Progenitor cell of endocrine pancreas (in vitro differentiated cells): ENCODE data around the gene ZNF785. TPM values are rescaled to one million over a fixed set of nuclear protein-coding genes. Genes with fewer than 3 reads are reported as not detected.

Experiments
- DNase-seq: peaks from one replicate; pipeline ENCODE4 v3.0.0; 2021; ENCODE audit warnings: low spot score; ENCODE audit not compliant: unreplicated experiment
- H3K27ac Mint-ChIP-seq: 2 replicates; pipeline ENCODE4 v1.8.0; 2021; ENCODE audit warnings: mild to moderate bottlenecking, moderate library complexity, mixed read lengths
- H3K27me3 Mint-ChIP-seq: 2 replicates; pipeline ENCODE4 v1.8.0; 2021; ENCODE audit warnings: mixed read lengths
- H3K36me3 Mint-ChIP-seq: 2 replicates; pipeline ENCODE4 v1.8.0; 2022; ENCODE audit warnings: mixed read lengths; ENCODE audit not compliant: insufficient read depth
- H3K4me1 Mint-ChIP-seq: 2 replicates; pipeline ENCODE4 v1.8.0; 2021; ENCODE audit warnings: low read depth, mixed read lengths
- H3K4me3 Mint-ChIP-seq: 2 replicates; pipeline ENCODE4 v1.8.0; 2021; ENCODE audit warnings: low read depth, mild to moderate bottlenecking, moderate library complexity, mixed read lengths
- H3K9me3 Mint-ChIP-seq: 2 replicates; pipeline ENCODE4 v1.8.0; 2021; ENCODE audit warnings: low read depth, mixed read lengths
- total RNA-seq: library from RNA; stranded (reverse); gene quantifications from 2 replicates; pipeline ENCODE4 v1.2.1, GENCODE V29; 2021
- TF ChIP-seq, protein P1 (sequence below): fragments of 200-600 bp; sonication (generic); IDR thresholded peaks from one replicate; pipeline ENCODE4 v1.5.0; 2021; ENCODE audit warnings: antibody characterized with exemption, mild to moderate bottlenecking; ENCODE audit not compliant: unreplicated experiment

Gene ZNF785
- total RNA-seq, 1 donor from 2014 or later: 50.0 TPM

DNA sequence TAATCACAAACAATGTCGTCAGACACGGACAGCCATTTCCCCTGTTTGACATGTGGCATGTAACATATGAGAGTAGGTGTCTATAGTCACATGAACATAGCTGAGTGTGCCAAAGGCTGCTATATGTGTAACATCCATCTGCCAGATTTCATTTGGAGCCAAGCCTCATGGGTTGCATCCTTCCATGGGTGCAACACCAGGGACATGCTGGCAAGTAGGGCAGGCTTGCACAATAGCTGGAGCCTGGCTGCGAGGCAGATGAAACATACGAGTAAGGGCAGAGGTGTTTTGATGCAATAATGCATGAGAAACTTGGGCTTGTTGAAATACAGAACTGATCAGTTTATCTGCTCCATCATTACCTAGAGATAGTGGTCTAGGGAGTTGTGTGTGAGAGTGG, 33.7 kb upstream of the ZNF785 start:
- no peak for DNase-seq
- no peak overlapping the region for H3K27ac Mint-ChIP-seq
- TF ChIP-seq, protein P1, sequence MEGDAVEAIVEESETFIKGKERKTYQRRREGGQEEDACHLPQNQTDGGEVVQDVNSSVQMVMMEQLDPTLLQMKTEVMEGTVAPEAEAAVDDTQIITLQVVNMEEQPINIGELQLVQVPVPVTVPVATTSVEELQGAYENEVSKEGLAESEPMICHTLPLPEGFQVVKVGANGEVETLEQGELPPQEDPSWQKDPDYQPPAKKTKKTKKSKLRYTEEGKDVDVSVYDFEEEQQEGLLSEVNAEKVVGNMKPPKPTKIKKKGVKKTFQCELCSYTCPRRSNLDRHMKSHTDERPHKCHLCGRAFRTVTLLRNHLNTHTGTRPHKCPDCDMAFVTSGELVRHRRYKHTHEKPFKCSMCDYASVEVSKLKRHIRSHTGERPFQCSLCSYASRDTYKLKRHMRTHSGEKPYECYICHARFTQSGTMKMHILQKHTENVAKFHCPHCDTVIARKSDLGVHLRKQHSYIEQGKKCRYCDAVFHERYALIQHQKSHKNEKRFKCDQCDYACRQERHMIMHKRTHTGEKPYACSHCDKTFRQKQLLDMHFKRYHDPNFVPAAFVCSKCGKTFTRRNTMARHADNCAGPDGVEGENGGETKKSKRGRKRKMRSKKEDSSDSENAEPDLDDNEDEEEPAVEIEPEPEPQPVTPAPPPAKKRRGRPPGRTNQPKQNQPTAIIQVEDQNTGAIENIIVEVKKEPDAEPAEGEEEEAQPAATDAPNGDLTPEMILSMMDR: no peak
- peaks cover 2% of the 10 kb centered on the region for H3K27me3 Mint-ChIP-seq
- H3K9me3 Mint-ChIP-seq: peaks cover 3% of the 10 kb centered on the region
- no peak overlapping the region for H3K4me3 Mint-ChIP-seq
- peaks cover 19% of the 10 kb centered on the region for H3K4me1 Mint-ChIP-seq
- H3K36me3 Mint-ChIP-seq: no peaks in the 10 kb centered on the region

DNA sequence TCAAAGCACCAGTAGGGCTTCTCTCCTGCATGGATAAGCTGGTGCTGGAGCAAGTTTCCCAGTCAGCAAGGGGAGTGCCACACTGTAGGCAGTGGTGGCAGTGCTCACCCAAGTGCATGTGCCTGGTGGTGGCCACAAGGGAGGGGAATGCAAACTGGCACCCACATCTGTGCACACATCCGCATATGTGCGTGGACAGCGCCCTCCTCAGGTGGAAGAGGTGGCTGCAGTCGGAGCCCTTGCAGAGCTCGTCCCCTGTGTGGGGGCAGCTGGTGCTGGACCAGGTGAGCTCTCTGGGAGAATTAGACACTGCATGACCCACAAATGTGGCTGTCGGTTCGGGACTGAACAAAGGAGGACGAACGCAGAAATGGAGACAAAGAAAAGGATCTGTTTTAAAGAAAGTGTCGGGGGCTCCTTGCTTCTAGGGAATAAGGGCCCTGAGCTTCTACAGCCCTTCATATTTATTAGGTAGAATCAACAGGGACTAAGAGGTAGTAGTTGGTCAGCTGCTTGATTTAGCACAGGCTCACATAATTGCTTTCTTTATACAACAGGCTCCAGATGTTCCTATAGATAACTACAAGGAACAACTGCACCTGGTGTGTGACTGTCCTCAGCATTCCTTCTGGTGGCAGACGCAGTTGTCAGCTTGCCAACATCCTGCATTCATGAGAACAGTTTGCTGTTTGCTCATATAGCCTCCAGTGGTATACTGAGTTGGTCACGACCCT, 30.0 kb upstream of the ZNF785 start:
- Mint-ChIP-seq H3K27me3 (no peaks in the 10 kb centered on the region), H3K9me3 (peaks cover 3% of the 10 kb centered on the region), H3K4me3 (no peak overlapping the region), H3K27ac (no peak overlapping the region), H3K36me3 (no peaks in the 10 kb centered on the region), H3K4me1 (peaks cover 5% of the 10 kb centered on the region)
- TF ChIP-seq, protein P1: peak; percentile 58
- peak; percentile 36 for DNase-seq

DNA sequence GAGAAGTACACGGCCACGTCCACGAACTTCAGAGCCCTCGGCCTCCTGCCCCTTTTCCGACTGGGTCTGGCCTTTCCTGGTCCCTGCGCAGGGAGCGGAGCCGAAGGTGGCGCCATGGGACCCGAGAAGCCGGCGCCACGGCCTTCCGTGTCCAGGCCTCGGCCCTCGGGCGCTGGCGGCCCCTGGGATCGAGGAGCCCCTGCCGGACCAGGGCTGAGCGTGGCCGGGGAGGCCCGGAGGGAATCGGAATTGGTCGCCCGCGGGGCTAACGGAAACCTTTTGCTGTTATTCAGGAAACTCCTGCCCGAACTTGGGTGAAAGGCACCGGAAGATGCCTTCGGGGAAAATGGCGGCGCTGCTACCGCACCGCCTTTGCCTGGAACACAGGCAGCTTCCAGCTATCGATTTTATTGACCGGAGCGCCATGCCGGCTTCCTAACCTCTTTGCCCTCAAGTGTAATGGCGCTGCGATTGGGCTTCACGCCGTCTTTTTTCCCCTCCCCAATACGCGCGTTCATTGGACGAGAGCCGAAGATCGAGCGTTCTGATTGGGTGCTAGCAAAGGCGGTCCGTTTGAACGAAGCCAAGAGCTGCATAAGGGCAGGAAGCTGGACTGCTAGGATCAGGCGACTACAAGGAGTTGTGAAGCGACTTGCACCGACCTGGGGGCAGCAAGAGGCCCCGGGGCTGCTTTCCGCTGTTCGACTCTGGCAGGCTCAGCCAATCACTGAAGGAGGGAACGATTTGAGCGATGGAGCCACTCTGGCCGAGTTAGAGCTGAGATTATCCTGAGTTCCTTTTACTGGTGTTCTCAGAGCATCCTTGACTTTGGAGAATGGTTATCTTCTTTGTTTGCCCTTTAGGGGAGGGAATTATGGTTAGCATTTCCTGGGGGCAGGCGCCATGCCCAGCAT, 24.7 kb upstream of the ZNF785 start, which contains the start of gene ZNF689:
Gene ZNF689, minus strand, starts transcription at position 464 of the 914 bp plus-strand sequence. Its CDS starts 348 bp downstream, at position 116.
- Mint-ChIP-seq H3K4me1 (peaks cover 8% of the 10 kb centered on the region), H3K9me3 (no peaks in the 10 kb centered on the region), H3K4me3 (peak within 1 kb of the TSS; percentile 85), H3K36me3 (peaks cover 6% of the 10 kb centered on the region), H3K27me3 (no peaks in the 10 kb centered on the region), H3K27ac (peak within 1 kb of the TSS; percentile 98)
- TF ChIP-seq, protein P1: no peak
- DNase-seq: peak; percentile 96

DNA sequence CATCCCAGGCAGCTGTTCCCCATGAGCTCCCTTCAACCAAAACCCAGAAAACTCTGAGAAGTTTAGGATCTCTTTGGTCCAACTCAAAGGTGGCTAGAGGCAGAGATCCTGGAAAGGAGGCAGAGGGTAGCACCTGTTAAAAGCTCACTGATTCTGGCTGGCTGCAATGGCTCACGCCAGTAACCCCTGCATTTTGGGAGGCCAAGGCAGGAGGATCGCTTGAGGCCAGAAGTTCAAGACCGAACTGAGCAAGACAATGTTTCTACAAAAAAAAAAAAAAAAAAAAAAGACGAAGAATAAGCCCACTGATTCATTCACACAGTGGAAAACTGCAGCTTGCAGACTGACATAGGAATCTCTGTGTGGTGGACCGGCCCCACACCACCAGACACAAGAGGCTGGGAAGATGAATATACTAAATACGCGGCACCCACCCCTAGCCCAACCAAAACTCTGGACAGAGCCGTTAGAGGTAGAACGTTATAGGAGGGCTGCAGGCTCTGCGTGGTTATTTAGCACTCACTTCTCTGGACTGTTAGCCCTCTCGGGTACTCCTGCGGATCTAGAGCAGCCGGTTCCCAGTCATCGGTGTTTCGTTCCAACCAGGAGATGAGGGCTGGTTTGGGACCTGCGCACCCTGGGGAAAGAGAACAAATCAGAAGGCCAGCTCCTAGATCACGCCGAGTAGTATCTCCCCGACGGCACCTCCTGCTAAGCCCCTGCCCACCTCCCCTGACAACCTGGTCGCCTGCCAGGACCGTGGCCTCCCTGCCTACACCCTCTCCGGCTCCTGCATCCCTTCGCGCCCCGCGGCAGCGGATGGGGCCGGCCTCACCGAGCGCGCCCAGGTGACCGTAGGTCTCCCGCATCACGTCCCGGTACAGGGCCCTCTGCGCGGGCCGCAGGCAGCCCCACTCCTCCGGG, 23.8 kb upstream of the ZNF785 start:
- Mint-ChIP-seq H3K4me1 (peaks cover 8% of the 10 kb centered on the region), H3K4me3 (peak overlapping the region; percentile 85), H3K36me3 (peaks cover 12% of the 10 kb centered on the region), H3K9me3 (no peaks in the 10 kb centered on the region), H3K27me3 (no peaks in the 10 kb centered on the region), H3K27ac (peak overlapping the region; percentile 98)
- DNase-seq: peak; percentile 35
- TF ChIP-seq, protein P1: no peak
